ENCODE measurements around the gene IL23A. TPM values are rescaled to one million over a fixed set of nuclear protein-coding genes. Genes with fewer than 3 reads are reported as not detected.
A peak's percentile ranks its signal among the peaks of the same experiment; 100 is the strongest.

IL23A gene
- total and polyA plus RNA-seq, 2 experiments from 2014 or later, result 2.5 to 8.0 TPM

- Histone ChIP-seq H3K36me3 (ENCODE audit: insufficient read depth) (peaks cover 14% of the 10 kb centered on the region; the same call in 1 of the 2 replicates), H3K4me2 (peak overlapping the region; percentile 76)
- H3K4me3 Mint-ChIP-seq, result peak overlapping the region; percentile 99
Observed at GRCh38 chr12:56300644-56301464, 37.8 kb upstream of the IL23A start.

More at GRCh38 chr12:56300644-56301464, 37.8 kb upstream of the IL23A start:
- Mint-ChIP-seq H3K36me3 (ENCODE audit: low read depth) (peaks cover 46% of the 10 kb centered on the region; the same call in 2 of the 3 replicates), H3K27ac (peak overlapping the region; percentile 97), H3K27me3 (ENCODE audit: insufficient read depth, low read depth, poor library complexity) (peaks cover 11% of the 10 kb centered on the region), H3K9me3 (no peaks in the 10 kb centered on the region; the same call in 2 of the 3 replicates), H3K4me1 (peaks cover 19% of the 10 kb centered on the region)
- peaks cover 40% of the 10 kb centered on the region for H3K79me2 ChIP-seq (replicated peaks; ENCODE audit: insufficient read depth)
- peak; percentile 15; the same call in 2 of the 3 replicates for ATAC-seq
- H3F3A ChIP-seq (replicated peaks; ENCODE audit: low read depth), result peaks cover 32% of the 10 kb centered on the region
- no peak for TF ChIP-seq STAT1 (IDR thresholded peaks at IDR 0.05; ENCODE audit: unreplicated experiment)
- TF ChIP-seq, protein P1, sequence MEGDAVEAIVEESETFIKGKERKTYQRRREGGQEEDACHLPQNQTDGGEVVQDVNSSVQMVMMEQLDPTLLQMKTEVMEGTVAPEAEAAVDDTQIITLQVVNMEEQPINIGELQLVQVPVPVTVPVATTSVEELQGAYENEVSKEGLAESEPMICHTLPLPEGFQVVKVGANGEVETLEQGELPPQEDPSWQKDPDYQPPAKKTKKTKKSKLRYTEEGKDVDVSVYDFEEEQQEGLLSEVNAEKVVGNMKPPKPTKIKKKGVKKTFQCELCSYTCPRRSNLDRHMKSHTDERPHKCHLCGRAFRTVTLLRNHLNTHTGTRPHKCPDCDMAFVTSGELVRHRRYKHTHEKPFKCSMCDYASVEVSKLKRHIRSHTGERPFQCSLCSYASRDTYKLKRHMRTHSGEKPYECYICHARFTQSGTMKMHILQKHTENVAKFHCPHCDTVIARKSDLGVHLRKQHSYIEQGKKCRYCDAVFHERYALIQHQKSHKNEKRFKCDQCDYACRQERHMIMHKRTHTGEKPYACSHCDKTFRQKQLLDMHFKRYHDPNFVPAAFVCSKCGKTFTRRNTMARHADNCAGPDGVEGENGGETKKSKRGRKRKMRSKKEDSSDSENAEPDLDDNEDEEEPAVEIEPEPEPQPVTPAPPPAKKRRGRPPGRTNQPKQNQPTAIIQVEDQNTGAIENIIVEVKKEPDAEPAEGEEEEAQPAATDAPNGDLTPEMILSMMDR (conservative IDR thresholded peaks at IDR 0.05; ENCODE audit: low read depth in 2 of 2), result no peak
- no peak for TF ChIP-seq ETS1 (IDR thresholded peaks at IDR 0.05)
- TF ChIP-seq POLR2AphosphoS5 (IDR thresholded peaks at IDR 0.05; ENCODE audit: low read depth), result no peak
- TF ChIP-seq, protein P2, sequence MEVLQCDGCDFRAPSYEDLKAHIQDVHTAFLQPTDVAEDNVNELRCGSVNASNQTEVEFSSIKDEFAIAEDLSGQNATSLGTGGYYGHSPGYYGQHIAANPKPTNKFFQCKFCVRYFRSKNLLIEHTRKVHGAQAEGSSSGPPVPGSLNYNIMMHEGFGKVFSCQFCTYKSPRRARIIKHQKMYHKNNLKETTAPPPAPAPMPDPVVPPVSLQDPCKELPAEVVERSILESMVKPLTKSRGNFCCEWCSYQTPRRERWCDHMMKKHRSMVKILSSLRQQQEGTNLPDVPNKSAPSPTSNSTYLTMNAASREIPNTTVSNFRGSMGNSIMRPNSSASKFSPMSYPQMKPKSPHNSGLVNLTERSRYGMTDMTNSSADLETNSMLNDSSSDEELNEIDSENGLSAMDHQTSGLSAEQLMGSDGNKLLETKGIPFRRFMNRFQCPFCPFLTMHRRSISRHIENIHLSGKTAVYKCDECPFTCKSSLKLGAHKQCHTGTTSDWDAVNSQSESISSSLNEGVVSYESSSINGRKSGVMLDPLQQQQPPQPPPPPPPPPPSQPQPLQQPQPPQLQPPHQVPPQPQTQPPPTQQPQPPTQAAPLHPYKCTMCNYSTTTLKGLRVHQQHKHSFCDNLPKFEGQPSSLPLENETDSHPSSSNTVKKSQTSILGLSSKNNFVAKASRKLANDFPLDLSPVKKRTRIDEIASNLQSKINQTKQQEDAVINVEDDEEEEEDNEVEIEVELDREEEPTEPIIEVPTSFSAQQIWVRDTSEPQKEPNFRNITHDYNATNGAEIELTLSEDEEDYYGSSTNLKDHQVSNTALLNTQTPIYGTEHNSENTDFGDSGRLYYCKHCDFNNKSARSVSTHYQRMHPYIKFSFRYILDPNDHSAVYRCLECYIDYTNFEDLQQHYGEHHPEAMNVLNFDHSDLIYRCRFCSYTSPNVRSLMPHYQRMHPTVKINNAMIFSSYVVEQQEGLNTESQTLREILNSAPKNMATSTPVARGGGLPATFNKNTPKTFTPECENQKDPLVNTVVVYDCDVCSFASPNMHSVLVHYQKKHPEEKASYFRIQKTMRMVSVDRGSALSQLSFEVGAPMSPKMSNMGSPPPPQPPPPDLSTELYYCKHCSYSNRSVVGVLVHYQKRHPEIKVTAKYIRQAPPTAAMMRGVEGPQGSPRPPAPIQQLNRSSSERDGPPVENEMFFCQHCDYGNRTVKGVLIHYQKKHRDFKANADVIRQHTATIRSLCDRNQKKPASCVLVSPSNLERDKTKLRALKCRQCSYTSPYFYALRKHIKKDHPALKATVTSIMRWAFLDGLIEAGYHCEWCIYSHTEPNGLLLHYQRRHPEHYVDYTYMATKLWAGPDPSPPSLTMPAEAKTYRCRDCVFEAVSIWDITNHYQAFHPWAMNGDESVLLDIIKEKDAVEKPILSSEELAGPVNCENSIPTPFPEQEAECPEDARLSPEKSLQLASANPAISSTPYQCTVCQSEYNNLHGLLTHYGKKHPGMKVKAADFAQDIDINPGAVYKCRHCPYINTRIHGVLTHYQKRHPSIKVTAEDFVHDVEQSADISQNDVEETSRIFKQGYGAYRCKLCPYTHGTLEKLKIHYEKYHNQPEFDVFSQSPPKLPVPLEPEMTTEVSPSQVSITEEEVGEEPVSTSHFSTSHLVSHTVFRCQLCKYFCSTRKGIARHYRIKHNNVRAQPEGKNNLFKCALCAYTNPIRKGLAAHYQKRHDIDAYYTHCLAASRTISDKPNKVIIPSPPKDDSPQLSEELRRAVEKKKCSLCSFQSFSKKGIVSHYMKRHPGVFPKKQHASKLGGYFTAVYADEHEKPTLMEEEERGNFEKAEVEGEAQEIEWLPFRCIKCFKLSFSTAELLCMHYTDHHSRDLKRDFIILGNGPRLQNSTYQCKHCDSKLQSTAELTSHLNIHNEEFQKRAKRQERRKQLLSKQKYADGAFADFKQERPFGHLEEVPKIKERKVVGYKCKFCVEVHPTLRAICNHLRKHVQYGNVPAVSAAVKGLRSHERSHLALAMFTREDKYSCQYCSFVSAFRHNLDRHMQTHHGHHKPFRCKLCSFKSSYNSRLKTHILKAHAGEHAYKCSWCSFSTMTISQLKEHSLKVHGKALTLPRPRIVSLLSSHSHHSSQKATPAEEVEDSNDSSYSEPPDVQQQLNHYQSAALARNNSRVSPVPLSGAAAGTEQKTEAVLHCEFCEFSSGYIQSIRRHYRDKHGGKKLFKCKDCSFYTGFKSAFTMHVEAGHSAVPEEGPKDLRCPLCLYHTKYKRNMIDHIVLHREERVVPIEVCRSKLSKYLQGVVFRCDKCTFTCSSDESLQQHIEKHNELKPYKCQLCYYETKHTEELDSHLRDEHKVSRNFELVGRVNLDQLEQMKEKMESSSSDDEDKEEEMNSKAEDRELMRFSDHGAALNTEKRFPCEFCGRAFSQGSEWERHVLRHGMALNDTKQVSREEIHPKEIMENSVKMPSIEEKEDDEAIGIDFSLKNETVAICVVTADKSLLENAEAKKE (CRISPR knock-in tag; IDR thresholded peaks at IDR 0.05), result no peak
- TF ChIP-seq CREB1 (CRISPR knock-in tag; IDR thresholded peaks at IDR 0.05; ENCODE audit: low read depth), result no peak
- TF ChIP-seq ZNF331 (CRISPR knock-in tag; IDR thresholded peaks at IDR 0.05; ENCODE audit: low read depth), result no peak
- no peak for TF ChIP-seq JUNB (IDR thresholded peaks at IDR 0.05; ENCODE audit: unreplicated experiment)
- TF ChIP-seq, protein P3, sequence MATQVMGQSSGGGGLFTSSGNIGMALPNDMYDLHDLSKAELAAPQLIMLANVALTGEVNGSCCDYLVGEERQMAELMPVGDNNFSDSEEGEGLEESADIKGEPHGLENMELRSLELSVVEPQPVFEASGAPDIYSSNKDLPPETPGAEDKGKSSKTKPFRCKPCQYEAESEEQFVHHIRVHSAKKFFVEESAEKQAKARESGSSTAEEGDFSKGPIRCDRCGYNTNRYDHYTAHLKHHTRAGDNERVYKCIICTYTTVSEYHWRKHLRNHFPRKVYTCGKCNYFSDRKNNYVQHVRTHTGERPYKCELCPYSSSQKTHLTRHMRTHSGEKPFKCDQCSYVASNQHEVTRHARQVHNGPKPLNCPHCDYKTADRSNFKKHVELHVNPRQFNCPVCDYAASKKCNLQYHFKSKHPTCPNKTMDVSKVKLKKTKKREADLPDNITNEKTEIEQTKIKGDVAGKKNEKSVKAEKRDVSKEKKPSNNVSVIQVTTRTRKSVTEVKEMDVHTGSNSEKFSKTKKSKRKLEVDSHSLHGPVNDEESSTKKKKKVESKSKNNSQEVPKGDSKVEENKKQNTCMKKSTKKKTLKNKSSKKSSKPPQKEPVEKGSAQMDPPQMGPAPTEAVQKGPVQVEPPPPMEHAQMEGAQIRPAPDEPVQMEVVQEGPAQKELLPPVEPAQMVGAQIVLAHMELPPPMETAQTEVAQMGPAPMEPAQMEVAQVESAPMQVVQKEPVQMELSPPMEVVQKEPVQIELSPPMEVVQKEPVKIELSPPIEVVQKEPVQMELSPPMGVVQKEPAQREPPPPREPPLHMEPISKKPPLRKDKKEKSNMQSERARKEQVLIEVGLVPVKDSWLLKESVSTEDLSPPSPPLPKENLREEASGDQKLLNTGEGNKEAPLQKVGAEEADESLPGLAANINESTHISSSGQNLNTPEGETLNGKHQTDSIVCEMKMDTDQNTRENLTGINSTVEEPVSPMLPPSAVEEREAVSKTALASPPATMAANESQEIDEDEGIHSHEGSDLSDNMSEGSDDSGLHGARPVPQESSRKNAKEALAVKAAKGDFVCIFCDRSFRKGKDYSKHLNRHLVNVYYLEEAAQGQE (IDR thresholded peaks at IDR 0.05; ENCODE audit: unreplicated experiment), result no peak
- no peak for TF ChIP-seq NANOG (IDR thresholded peaks at IDR 0.05; ENCODE audit: borderline replicate concordance)
- TF ChIP-seq EZH2 (IDR thresholded peaks at IDR 0.05; ENCODE audit: low read depth, unreplicated experiment), result no peak
- no peak for TF ChIP-seq ZNF114 (CRISPR knock-in tag; IDR thresholded peaks at IDR 0.05)
- TF ChIP-seq EZH2phosphoT487 (IDR thresholded peaks at IDR 0.05; ENCODE audit: unreplicated experiment), result no peak
- peak overlapping the region; percentile 93 for H3K27ac ChIP-seq (ENCODE audit: low read depth)
- H3K4me3 ChIP-seq, result peak overlapping the region; percentile 99
- no peaks in the 10 kb centered on the region for H3K27me3 ChIP-seq (ENCODE audit: insufficient read depth)
- peak; percentile 4 for DNase-seq (ENCODE audit: low spot score)
- peaks cover 13% of the 10 kb centered on the region for H4K20me1 ChIP-seq (replicated peaks; ENCODE audit: insufficient read depth)
- peaks cover 18% of the 10 kb centered on the region for H3K4me1 ChIP-seq (ENCODE audit: insufficient read depth)
- H3K9me2 ChIP-seq (ENCODE audit: insufficient read depth), result no peaks in the 10 kb centered on the region
- no peak overlapping the region for H2AFZ ChIP-seq
